Ishikawa (cell line): ENCODE measurements around the gene GMDS.

Source experiments
- CEBPB ChIP-seq: IDR thresholded peaks from 2 replicates; pipeline ENCODE4 v1.6.1; 2012
- CREB1 ChIP-seq: IDR thresholded peaks from 2 replicates; pipeline ENCODE4 v1.6.1; 2012; ENCODE audit warnings: low read depth
- EGR1 ChIP-seq: IDR thresholded peaks from 2 replicates; pipeline ENCODE4 v1.6.1; 2012
- EP300 ChIP-seq: IDR thresholded peaks from 2 replicates; pipeline ENCODE4 v1.6.1; 2012; ENCODE audit warnings: borderline replicate concordance
- FOXM1 ChIP-seq: IDR thresholded peaks from 2 replicates; pipeline ENCODE4 v1.6.1; 2012; ENCODE audit warnings: low read depth, borderline replicate concordance
- RAD21 ChIP-seq: IDR thresholded peaks from 2 replicates; pipeline ENCODE4 v1.6.1; 2012; ENCODE audit warnings: low read depth
- TAF1 ChIP-seq: IDR thresholded peaks from 2 replicates; pipeline ENCODE4 v1.6.1; 2012; ENCODE audit warnings: low read depth, mild to moderate bottlenecking
- TCF12 ChIP-seq: IDR thresholded peaks from 2 replicates; pipeline ENCODE4 v1.6.1; 2012; ENCODE audit warnings: low read depth
- TEAD4 ChIP-seq: IDR thresholded peaks from 2 replicates; pipeline ENCODE4 v1.6.1; 2012
- YY1 ChIP-seq: IDR thresholded peaks from 2 replicates; pipeline ENCODE4 v1.6.1; 2012; ENCODE audit warnings: low read depth
- TF ChIP-seq, protein P1 (sequence below): IDR thresholded peaks from 2 replicates; pipeline ENCODE4 v1.6.1; 2012
- TF ChIP-seq, protein P2 (sequence below): IDR thresholded peaks from 2 replicates; pipeline ENCODE4 v1.6.1; 2012; ENCODE audit warnings: low read depth, mild to moderate bottlenecking

DNA sequence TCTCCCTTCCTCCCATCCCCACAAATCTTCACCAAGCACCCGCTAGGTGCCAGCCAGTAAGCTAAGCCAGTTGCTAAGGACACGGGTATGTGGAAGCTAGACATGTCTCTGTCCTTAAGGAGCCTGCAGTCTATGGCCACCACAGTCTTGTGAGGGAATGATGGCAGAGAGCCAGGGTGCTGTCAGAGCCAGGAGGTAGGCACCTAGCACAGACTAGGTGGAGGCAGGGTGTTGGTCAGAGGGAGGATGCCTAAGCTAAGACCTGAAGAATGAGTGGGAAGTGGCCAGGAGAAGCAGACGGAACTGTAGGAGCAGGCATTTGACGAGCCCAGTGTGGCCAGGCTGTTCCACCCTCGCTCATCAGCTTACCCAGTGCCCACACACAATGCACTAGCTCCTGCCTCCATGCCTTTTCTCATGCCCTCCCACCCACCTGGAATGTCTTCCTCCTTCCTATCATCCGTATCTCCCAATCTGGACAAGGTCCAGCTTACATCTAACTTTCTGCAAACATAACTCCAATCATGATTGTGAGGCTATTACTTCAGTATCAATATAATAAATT lies 510.1 kb downstream of the GMDS start:
- TF ChIP-seq, protein P1, sequence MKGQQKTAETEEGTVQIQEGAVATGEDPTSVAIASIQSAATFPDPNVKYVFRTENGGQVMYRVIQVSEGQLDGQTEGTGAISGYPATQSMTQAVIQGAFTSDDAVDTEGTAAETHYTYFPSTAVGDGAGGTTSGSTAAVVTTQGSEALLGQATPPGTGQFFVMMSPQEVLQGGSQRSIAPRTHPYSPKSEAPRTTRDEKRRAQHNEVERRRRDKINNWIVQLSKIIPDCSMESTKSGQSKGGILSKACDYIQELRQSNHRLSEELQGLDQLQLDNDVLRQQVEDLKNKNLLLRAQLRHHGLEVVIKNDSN = no peak
- no peak for TF ChIP-seq YY1
- TF ChIP-seq CREB1 = no peak
- no peak for TF ChIP-seq TAF1
- no peak for TF ChIP-seq RAD21
- no peak for TF ChIP-seq TEAD4
- no peak for TF ChIP-seq CEBPB
- TF ChIP-seq EP300 = no peak
- no peak for TF ChIP-seq EGR1
- TF ChIP-seq, protein P2, sequence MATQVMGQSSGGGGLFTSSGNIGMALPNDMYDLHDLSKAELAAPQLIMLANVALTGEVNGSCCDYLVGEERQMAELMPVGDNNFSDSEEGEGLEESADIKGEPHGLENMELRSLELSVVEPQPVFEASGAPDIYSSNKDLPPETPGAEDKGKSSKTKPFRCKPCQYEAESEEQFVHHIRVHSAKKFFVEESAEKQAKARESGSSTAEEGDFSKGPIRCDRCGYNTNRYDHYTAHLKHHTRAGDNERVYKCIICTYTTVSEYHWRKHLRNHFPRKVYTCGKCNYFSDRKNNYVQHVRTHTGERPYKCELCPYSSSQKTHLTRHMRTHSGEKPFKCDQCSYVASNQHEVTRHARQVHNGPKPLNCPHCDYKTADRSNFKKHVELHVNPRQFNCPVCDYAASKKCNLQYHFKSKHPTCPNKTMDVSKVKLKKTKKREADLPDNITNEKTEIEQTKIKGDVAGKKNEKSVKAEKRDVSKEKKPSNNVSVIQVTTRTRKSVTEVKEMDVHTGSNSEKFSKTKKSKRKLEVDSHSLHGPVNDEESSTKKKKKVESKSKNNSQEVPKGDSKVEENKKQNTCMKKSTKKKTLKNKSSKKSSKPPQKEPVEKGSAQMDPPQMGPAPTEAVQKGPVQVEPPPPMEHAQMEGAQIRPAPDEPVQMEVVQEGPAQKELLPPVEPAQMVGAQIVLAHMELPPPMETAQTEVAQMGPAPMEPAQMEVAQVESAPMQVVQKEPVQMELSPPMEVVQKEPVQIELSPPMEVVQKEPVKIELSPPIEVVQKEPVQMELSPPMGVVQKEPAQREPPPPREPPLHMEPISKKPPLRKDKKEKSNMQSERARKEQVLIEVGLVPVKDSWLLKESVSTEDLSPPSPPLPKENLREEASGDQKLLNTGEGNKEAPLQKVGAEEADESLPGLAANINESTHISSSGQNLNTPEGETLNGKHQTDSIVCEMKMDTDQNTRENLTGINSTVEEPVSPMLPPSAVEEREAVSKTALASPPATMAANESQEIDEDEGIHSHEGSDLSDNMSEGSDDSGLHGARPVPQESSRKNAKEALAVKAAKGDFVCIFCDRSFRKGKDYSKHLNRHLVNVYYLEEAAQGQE = no peak
- TF ChIP-seq TCF12 = no peak
- no peak for TF ChIP-seq FOXM1
